Body of pancreas (tissue), 4 donors: ENCODE results near the gene LPP. TPM values are rescaled to one million over a fixed set of nuclear protein-coding genes. Genes with fewer than 3 reads are reported as not detected.

Source experiments
- ATAC-seq: fragments of 150-250 bp; one replicate; pipeline ENCODE4 v1.9.1; 2016
- DNase-seq, 4 donors: peaks; one replicate each; pipeline ENCODE4 v3.0.0-alpha.2; 2019
- H3K27ac ChIP-seq, 4 donors: fragments of 200-600 bp; sonication (generic); 1 replicate in 3 of 4; 2 replicates in 1 of 4; pipeline versions ENCODE4 v1.5.1 to v1.6.1; 2016 to 2019; ENCODE audit warnings: mild to moderate bottlenecking in 1 of 4, mixed read lengths in 1 of 4, moderate library complexity in 1 of 4
- H3K27me3 ChIP-seq, 2 donors: fragments of 200-600 bp; sonication (generic); one replicate each; pipeline ENCODE4 v1.6.0; 2016; ENCODE audit warnings: mild to moderate bottlenecking in 1 of 2
- H3K36me3 ChIP-seq, 2 donors: fragments of 200-600 bp; sonication (generic); replicated peaks in 1 of 2; 2 replicates each; pipeline ENCODE4 v1.5.1; 2016; ENCODE audit warnings: low read depth in 2 of 2; ENCODE audit not compliant: insufficient read depth in 1 of 2
- H3K4me1 ChIP-seq: fragments of 200-600 bp; sonication (generic); one replicate; pipeline ENCODE4 v1.6.0; 2016
- H3K4me3 ChIP-seq, 2 donors: fragments of 200-600 bp; sonication (generic); 1 replicate in 1 of 2; 2 replicates in 1 of 2; pipeline ENCODE4 v1.5.1; 2016 to 2019
- H3K9me3 ChIP-seq, 3 donors: fragments of 200-600 bp; sonication (generic); 1 replicate in 2 of 3; 2 replicates in 1 of 3; pipeline ENCODE4 v1.5.1; 2016
- CTCF ChIP-seq, 7 experiments: fragments of 450-650 bp in 4 of 7; fragments of 200-600 bp in 3 of 7; sonication (generic) in 3 of 7; IDR thresholded peaks; one replicate each; pipeline ENCODE4 v1.5.1; 2016 to 2019; ENCODE audit warnings: antibody characterized with exemption in 7 of 7
- POLR2A ChIP-seq, 3 donors: fragments of 450-650 bp; IDR thresholded peaks; one replicate each; pipeline ENCODE4 v1.6.1; 2016; ENCODE audit warnings: antibody characterized with exemption in 3 of 3, mild to moderate bottlenecking in 2 of 3
- WGBS, 2 donors: methylation state at CpG; one replicate each; pipeline ENCODE4 v1.1.5; 2017; 5-methylcytosine and 5-hydroxymethylcytosine counted together
- intact Hi-C: fragments of 100-400 bp; cut with DNase I; formaldehyde crosslinking; loops from one replicate; pipeline ENCODE4 v1.15.1; 2023
- total RNA-seq, 2 donors: library from RNA; depleted of rRNA; stranded (reverse); fragments of >200 nt; gene quantifications; one replicate each; pipeline ENCODE4 v1.1.0, GENCODE V29; 2016

LPP gene
- total RNA-seq, 2 donors from 2014 or later, result 60.6 to 65.1 TPM

DNA sequence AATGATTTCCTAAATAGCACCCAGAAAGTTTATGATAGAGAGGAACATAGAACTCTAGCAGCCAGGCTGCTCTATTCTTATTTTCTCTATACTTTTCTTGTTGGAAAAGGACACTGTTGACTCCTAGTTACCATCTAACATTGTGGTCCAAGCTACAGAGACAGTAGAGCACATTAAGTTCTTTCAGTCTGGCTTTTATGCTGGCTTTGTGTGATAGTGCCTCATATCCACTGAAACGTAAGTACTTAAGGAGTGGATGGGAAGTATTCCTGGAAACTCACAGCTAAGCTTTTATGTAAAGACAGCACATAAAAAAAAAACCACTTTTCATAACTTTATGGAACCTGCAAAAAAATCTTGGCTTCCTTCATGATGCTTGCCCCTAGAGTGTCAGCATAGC lies 537.7 kb downstream of the LPP start:
- Histone ChIP-seq H3K9me3 (no peaks in the 10 kb centered on the region), H3K4me3 (no peak overlapping the region), H3K27me3 (no peaks in the 10 kb centered on the region), H3K4me1 (peaks cover 19% of the 10 kb centered on the region), H3K36me3 (no peaks in the 10 kb centered on the region), H3K27ac (no peak overlapping the region)
- ATAC-seq, result no peak
- no peak for TF ChIP-seq CTCF (IDR thresholded peaks at IDR 0.05)
- no peak for TF ChIP-seq POLR2A (IDR thresholded peaks at IDR 0.05)
- intact Hi-C loops, result no loop called here
- WGBS, 2 donors, result 85 to 93% methylated on average over 1 of the region's 1 CpG
- no peak for DNase-seq

DNA sequence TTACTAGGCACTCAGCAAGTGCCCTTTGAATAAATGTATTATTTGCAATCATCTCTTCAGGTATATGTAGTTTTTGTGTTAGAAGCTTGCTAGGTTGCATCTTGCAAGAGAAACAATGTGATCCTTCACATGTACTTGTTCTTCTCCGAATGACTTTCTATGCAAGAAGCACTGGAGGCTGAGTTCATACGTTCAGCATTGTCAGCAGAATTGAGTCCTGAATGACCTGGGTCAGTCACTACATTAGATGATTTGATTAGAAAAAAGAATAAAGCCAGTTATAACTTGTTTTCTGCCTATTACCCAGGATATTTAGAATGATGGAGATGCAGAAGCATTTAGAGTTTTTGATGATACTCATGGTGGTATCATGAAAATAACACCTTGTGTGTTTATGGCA lies 538.7 kb downstream of the LPP start:
- WGBS, 2 donors, result 71 to 88% methylated on average over 2 of the region's 2 CpGs
- Histone ChIP-seq H3K36me3 (no peaks in the 10 kb centered on the region), H3K27ac (no peak overlapping the region), H3K27me3 (no peaks in the 10 kb centered on the region), H3K9me3 (no peaks in the 10 kb centered on the region), H3K4me1 (peaks cover 19% of the 10 kb centered on the region), H3K4me3 (no peak overlapping the region)
- no peak for ATAC-seq
- no peak for TF ChIP-seq POLR2A (IDR thresholded peaks at IDR 0.05)
- TF ChIP-seq CTCF (IDR thresholded peaks at IDR 0.05), result no peak
- no peak for DNase-seq
- intact Hi-C loops, result no loop called here

GRCh38 chr3:188693435-188693834 lies 539.5 kb downstream of the LPP start:
- no peak for TF ChIP-seq CTCF (IDR thresholded peaks at IDR 0.05)
- WGBS, 2 donors, result 90 to 96% methylated on average over 7 of the region's 7 CpGs
- no peak overlapping the region for H3K4me3 ChIP-seq

DNA sequence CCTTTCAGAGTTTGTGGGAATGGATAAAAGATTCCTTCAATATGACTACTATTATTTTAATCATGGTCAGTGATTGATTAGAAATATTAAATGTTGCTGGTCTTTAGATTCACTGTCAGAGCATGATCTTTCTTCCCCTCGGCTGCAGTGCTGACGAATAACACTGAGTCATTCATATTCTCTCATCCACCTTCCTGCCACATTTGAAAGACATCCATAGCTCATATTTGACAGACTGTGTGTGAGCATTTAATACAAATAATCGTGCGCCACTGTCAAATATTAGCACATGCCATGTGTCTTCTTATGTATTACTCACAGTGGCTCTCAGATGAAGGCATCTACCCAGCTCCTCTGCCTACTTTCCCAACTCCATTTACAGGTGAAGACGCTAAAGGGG lies 541.3 kb downstream of the LPP start:
- intact Hi-C loops, result no loop called here
- H3K36me3 ChIP-seq, result no peaks in the 10 kb centered on the region

More at GRCh38 chr3:188693435-188693834, 539.5 kb downstream of the LPP start:
- H3K9me3 ChIP-seq, result no peaks in the 10 kb centered on the region
- H3K27ac ChIP-seq, result no peak overlapping the region
- H3K27me3 ChIP-seq, result no peaks in the 10 kb centered on the region
- H3K36me3 ChIP-seq, result no peaks in the 10 kb centered on the region
- H3K4me1 ChIP-seq, result peaks cover 19% of the 10 kb centered on the region
- ATAC-seq, result no peak
- intact Hi-C loops, result no loop called here
- DNase-seq, result no peak

More for the DNA sequence above, 541.3 kb downstream of the LPP start:
- H3K4me1 ChIP-seq, result peaks cover 1% of the 10 kb centered on the region
- DNase-seq (no peak), ATAC-seq (no peak)
- H3K9me3 ChIP-seq, result no peaks in the 10 kb centered on the region
- no peaks in the 10 kb centered on the region for H3K27me3 ChIP-seq
- H3K4me3 ChIP-seq, result no peak overlapping the region
- TF ChIP-seq POLR2A (IDR thresholded peaks at IDR 0.05), result no peak
- no peak for TF ChIP-seq CTCF (IDR thresholded peaks at IDR 0.05)
- H3K27ac ChIP-seq, result no peak overlapping the region
- WGBS, 2 donors, result 91 to 92% methylated on average over 5 of the region's 5 CpGs
